Caco-2 (cell line): ENCODE measurements around the gene LCAT. TPM values are rescaled to one million over a fixed set of nuclear protein-coding genes. Genes with fewer than 3 reads are reported as not detected.
A peak's percentile ranks its signal among the peaks of the same experiment; 100 is the strongest.

Experiments
- BruUV-seq: library from RNA; stranded (reverse); fragments of 400-500 nt; replicated peaks from 2 replicates; lab custom pipeline; 2021; lab: Mats Ljungman, UMichigan
- CTCF ChIA-PET: fragments of 300-600 bp; sonication (Branson Sonifier 250); formaldehyde crosslinking; loops from one replicate; lab custom pipeline; 2022; ENCODE audit warnings: antibody characterized with exemption; lab: Charles Lee
- POLR2A ChIA-PET: fragments of 300-600 bp; sonication (Branson Sonifier 250); formaldehyde crosslinking; loops from one replicate; lab custom pipeline; 2022; ENCODE audit warnings: antibody characterized with exemption; lab: Charles Lee
- DNase-seq, 2 experiments: peaks; one replicate each; pipeline versions ENCODE4 v3.0.0 to v3.0.0-alpha.2; 2020 to 2022
- H3K27me3 ChIP-seq: replicated peaks from 2 replicates; pipeline ENCODE4 v1.6.0; 2011; ENCODE audit warnings: low read length; ENCODE audit not compliant: control insufficient read depth, insufficient read depth
- H3K36me3 ChIP-seq: 2 replicates; pipeline ENCODE4 v1.5.1; 2011; ENCODE audit warnings: low read length; ENCODE audit not compliant: control insufficient read depth, insufficient read depth
- H3K4me1 ChIP-seq: fragments of 250-450 bp; sonication (Bioruptor Pico); 2 replicates; pipeline ENCODE4 v1.5.1; 2020; ENCODE audit warnings: mild to moderate bottlenecking
- H3K4me3 ChIP-seq: 2 replicates; pipeline ENCODE4 v1.5.1; 2011; ENCODE audit warnings: low read depth, mild to moderate bottlenecking, control low read depth, low read length
- H3K9me3 ChIP-seq: fragments of 250-450 bp; sonication (Bioruptor Pico); 2 replicates; pipeline ENCODE4 v1.5.1; 2020; ENCODE audit warnings: mild to moderate bottlenecking, moderate library complexity
- H3K27ac Mint-ChIP-seq: one replicate; pipeline ENCODE4 v1.8.0; 2022; ENCODE audit warnings: mixed read lengths; ENCODE audit not compliant: unreplicated experiment
- H3K27me3 Mint-ChIP-seq: one replicate; pipeline ENCODE4 v1.8.0; 2022; ENCODE audit warnings: mixed read lengths; ENCODE audit not compliant: insufficient read depth, unreplicated experiment
- H3K36me3 Mint-ChIP-seq: one replicate; pipeline ENCODE4 v1.8.0; 2022; ENCODE audit warnings: mild to moderate bottlenecking, mixed read lengths; ENCODE audit not compliant: insufficient read depth, unreplicated experiment
- H3K4me1 Mint-ChIP-seq: one replicate; pipeline ENCODE4 v1.8.0; 2022; ENCODE audit warnings: low read depth, mixed read lengths; ENCODE audit not compliant: unreplicated experiment
- H3K4me3 Mint-ChIP-seq: one replicate; pipeline ENCODE4 v1.8.0; 2022; ENCODE audit warnings: mild to moderate bottlenecking, moderate library complexity, mixed read lengths; ENCODE audit not compliant: unreplicated experiment
- H3K9me3 Mint-ChIP-seq: one replicate; pipeline ENCODE4 v1.8.0; 2022; ENCODE audit warnings: mixed read lengths; ENCODE audit not compliant: unreplicated experiment
- CTCF ChIP-seq, 2 experiments: fragments of 200-600 bp in 1 of 2; IDR thresholded peaks; 1 replicate in 1 of 2; 2 replicates in 1 of 2; pipeline versions ENCODE4 v1.5.1 to v1.8.0; 2011 to 2022; ENCODE audit warnings: antibody characterized with exemption in 1 of 2, control low read depth in 1 of 2, inconsistent platforms in 1 of 2, low read depth in 1 of 2, low read length in 1 of 2, mild to moderate bottlenecking in 1 of 2, moderate library complexity in 1 of 2; ENCODE audit not compliant: insufficient read depth in 1 of 2, severe bottlenecking in 1 of 2, unreplicated experiment in 1 of 2
- intact Hi-C: fragments of 100-400 bp; cut with micrococcal nuclease; formaldehyde crosslinking; loops from one replicate; pipeline ENCODE4 v1.10.0; 2022; ENCODE audit not compliant: unreplicated experiment
- total RNA-seq: library from RNA; stranded (reverse); gene quantifications from 2 replicates; pipeline ENCODE4 v1.2.3, GENCODE V29; 2022

Gene LCAT
- total RNA-seq, 1 experiment from 2014 or later, result 33.3 TPM

DNA sequence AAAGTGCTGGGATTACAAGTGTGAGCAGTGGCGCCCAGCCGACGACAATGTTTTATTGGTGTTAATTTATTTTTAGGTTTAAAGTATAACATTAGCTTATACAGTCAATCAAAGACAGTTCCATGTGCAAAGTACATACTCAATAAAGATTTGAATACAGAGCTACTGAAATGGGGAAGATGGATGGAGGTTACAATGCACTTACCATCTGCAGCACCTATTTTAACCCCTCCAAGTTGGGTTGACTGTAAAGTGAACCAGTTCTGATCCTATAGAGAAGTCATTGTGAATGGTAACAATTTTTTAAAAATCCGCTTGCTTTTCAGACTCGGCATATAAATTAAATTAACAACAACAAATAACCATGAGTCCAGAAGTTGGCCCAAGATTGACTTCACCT is 51.5 kb downstream of the LCAT start:
- intact Hi-C loops, result loop anchor here (2.0 kb wide), 1 partner anchor 42 kb away; no protein-coding TSS in a partner anchor
- peaks cover 17% of the 10 kb centered on the region for H3K36me3 Mint-ChIP-seq
- Histone ChIP-seq H3K4me1 (peaks cover 17% of the 10 kb centered on the region; the same call in 1 of the 2 replicates), H3K9me3 (no peaks in the 10 kb centered on the region), H3K27me3 (no peaks in the 10 kb centered on the region), H3K36me3 (no peaks in the 10 kb centered on the region), H3K4me3 (peak overlapping the region; percentile 40)
- BruUV-seq, result TSS peak; percentile 85
- no peak for DNase-seq
- no peak for TF ChIP-seq CTCF (IDR thresholded peaks at IDR 0.05; ENCODE audit: insufficient read depth in 1 of 2, low read depth in 1 of 2, low read length in 1 of 2, severe bottlenecking in 1 of 2, unreplicated experiment in 1 of 2)
- H3K27me3 Mint-ChIP-seq, result no peaks in the 10 kb centered on the region
- POLR2A ChIA-PET, result interaction anchor here (1.0 kb wide), 1 partner anchor 86 kb away, joined by 4 read pairs; the partner anchor contains the start of genes RANBP10 and TSNAXIP1
- H3K27ac Mint-ChIP-seq, result peak overlapping the region; percentile 97
- peaks cover 14% of the 10 kb centered on the region for H3K4me1 Mint-ChIP-seq
- H3K9me3 Mint-ChIP-seq, result no peaks in the 10 kb centered on the region
- CTCF ChIA-PET, result interaction anchor here (1.1 kb wide), 1 partner anchor 9 kb away, joined by 6 read pairs; no protein-coding TSS in a partner anchor
- H3K4me3 Mint-ChIP-seq, result peak overlapping the region; percentile 89

Other genes with a start within 250 kb of the LCAT start
- 12.7 and 13.4 TPM in 2 replicates for gene GFOD2, start 224.8 kb downstream of the LCAT start, total RNA-seq
- 21.8 and 23.8 TPM in 2 replicates for gene RANBP10, start 137.6 kb downstream of the LCAT start, total RNA-seq
- gene TSNAXIP1, start 137.2 kb downstream of the LCAT start, total RNA-seq, result 0.84 and 0.91 TPM in 2 replicates
- gene THAP11, start 101.8 kb downstream of the LCAT start, total RNA-seq, result 46.8 and 50.5 TPM in 2 replicates
- gene NUTF2, start 97.2 kb downstream of the LCAT start, total RNA-seq, result 239 and 245 TPM in 2 replicates
- 70.9 and 80.1 TPM in 2 replicates for gene CENPT, start 96.4 kb downstream of the LCAT start, total RNA-seq
- gene EDC4, start 71.1 kb downstream of the LCAT start, total RNA-seq, result 124 and 139 TPM in 2 replicates
- 0.93 TPM in 1 of 2 replicates, not detected in the other for gene NRN1L, start 59.2 kb downstream of the LCAT start, total RNA-seq
- gene PSKH1, start 50.9 kb downstream of the LCAT start, total RNA-seq, result 35.1 and 41.3 TPM in 2 replicates
- gene CTRL, start 12.3 kb downstream of the LCAT start, total RNA-seq, result 0.66 and 2.3 TPM in 2 replicates
- gene PSMB10, start 7.3 kb downstream of the LCAT start, total RNA-seq, result 26.9 and 31.6 TPM in 2 replicates
- 97.0 and 107 TPM in 2 replicates for gene SLC12A4, start 24.5 kb upstream of the LCAT start, total RNA-seq
- not detected in 2 replicates for gene DPEP3, start 36.4 kb upstream of the LCAT start, total RNA-seq
- not detected in 2 replicates for gene DPEP2, start 55.4 kb upstream of the LCAT start, total RNA-seq
- not detected in 2 replicates for gene DPEP2NB, start 71.8 kb upstream of the LCAT start, total RNA-seq
- 15.9 and 17.1 TPM in 2 replicates for gene DDX28, start 79.1 kb upstream of the LCAT start, total RNA-seq
- gene DUS2, start 79.2 kb upstream of the LCAT start, total RNA-seq, result 33.6 and 37.4 TPM in 2 replicates
- gene NFATC3, start 141.2 kb upstream of the LCAT start, total RNA-seq, result 40.0 and 43.9 TPM in 2 replicates